BJ (cell line): ENCODE results near the gene FAF1. TPM values are rescaled to one million over a fixed set of nuclear protein-coding genes. Genes with fewer than 3 reads are reported as not detected.
"Not testable (repeated sequence)": the region's sequence is repeated elsewhere in the genome, so short reads cannot be mapped to it uniquely, and the experiment has no call there.

Experiments
- CTCF ChIA-PET: fragments of 350-600 bp; formaldehyde crosslinking; extraction: SDS; loops from one replicate; lab custom pipeline; 2021; ENCODE audit warnings: antibody characterized with exemption, inconsistent platforms; lab: Yijun Ruan, JAX
- POLR2A ChIA-PET: fragments of 300-600 bp; sonication (Branson Sonifier 250); formaldehyde crosslinking; extraction: SDS; loops from one replicate; lab custom pipeline; 2021; ENCODE audit warnings: antibody characterized with exemption; lab: Charles Lee
- DNase-seq: peaks from one replicate; pipeline ENCODE4 v3.0.0-alpha.2; 2011; ENCODE audit warnings: low read depth
- H3K27me3 ChIP-seq: 2 replicates; pipeline ENCODE4 v1.6.0; 2011; ENCODE audit warnings: low read length; ENCODE audit not compliant: control insufficient read depth, insufficient read depth
- H3K36me3 ChIP-seq: 2 replicates; pipeline ENCODE4 v1.5.1; 2011; ENCODE audit warnings: low read length; ENCODE audit not compliant: control insufficient read depth, insufficient read depth
- H3K4me3 ChIP-seq: 2 replicates; pipeline ENCODE4 v1.5.1; 2011; ENCODE audit warnings: low read depth, mild to moderate bottlenecking, control low read depth, low read length
- polyA plus RNA-seq: library from polyadenylated mRNA; depleted of rRNA; stranded (reverse); fragments of >200 nt; gene quantifications from 2 replicates; pipeline ENCODE4 v1.2.3, GENCODE V29; 2011
- TF ChIP-seq, protein P1 (sequence below): IDR thresholded peaks from 2 replicates; pipeline ENCODE4 v1.5.1; 2011; ENCODE audit warnings: low read depth, mild to moderate bottlenecking, control low read depth, inconsistent platforms, low read length, moderate library complexity; ENCODE audit not compliant: insufficient read depth

Gene FAF1
- polyA plus RNA-seq, 1 experiment: 15.5 TPM

DNA sequence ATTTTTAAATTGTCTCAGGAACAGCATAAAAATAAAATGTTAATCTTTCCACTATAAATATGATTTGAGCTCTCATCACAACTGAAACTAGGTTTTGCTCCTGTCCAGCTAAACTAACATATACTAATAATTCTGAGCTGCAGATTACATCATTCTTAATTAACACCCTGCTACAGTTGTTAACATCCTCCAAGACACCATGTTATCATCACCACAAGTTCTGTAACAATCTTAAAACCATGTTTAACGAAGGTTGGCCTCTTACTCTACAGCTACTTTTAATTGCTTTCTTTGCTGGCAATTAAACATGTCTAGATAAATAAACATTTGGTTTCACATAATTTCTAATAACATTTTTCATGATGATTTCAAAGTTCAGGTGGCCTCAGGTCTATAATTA is 240.9 kb downstream of the FAF1 start:
- H3K36me3 ChIP-seq: no peaks in the 10 kb centered on the region; the same call in 1 of the 2 replicates
- ChIA-PET CTCF (interaction anchor here (1.0 to 3.4 kb wide), 2 partner anchors 15 to 16 kb away, joined by 5 to 12 read pairs; no protein-coding TSS in a partner anchor), POLR2A (no interaction called here)
- no peak overlapping the region for H3K4me3 ChIP-seq
- TF ChIP-seq, protein P1, sequence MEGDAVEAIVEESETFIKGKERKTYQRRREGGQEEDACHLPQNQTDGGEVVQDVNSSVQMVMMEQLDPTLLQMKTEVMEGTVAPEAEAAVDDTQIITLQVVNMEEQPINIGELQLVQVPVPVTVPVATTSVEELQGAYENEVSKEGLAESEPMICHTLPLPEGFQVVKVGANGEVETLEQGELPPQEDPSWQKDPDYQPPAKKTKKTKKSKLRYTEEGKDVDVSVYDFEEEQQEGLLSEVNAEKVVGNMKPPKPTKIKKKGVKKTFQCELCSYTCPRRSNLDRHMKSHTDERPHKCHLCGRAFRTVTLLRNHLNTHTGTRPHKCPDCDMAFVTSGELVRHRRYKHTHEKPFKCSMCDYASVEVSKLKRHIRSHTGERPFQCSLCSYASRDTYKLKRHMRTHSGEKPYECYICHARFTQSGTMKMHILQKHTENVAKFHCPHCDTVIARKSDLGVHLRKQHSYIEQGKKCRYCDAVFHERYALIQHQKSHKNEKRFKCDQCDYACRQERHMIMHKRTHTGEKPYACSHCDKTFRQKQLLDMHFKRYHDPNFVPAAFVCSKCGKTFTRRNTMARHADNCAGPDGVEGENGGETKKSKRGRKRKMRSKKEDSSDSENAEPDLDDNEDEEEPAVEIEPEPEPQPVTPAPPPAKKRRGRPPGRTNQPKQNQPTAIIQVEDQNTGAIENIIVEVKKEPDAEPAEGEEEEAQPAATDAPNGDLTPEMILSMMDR: no peak
- no peak for DNase-seq
- H3K27me3 ChIP-seq: no peaks in the 10 kb centered on the region

DNA sequence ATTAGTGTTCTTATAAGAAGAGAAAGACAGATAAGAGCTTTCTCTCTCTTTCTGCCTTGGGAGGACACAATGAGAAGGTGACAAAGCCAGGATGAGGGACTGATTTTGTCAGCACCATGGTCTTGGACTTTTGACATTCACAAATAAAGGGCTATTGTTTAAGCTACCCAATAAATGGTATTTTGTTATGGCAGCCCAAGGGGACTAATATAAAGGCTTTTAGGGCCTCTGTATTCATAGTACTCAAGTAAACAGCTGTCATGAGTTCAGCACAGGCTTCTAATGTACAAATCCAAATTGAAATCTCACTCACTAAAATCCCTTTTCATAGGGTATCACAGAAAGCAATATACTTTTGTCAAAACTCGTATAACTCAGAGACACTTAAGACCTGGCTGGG is 242.7 kb downstream of the FAF1 start:
- ChIA-PET CTCF (no interaction called here), POLR2A (no interaction called here)
- H3K4me3 ChIP-seq: no peak overlapping the region
- no peaks in the 10 kb centered on the region; the same call in 1 of the 2 replicates for H3K36me3 ChIP-seq
- H3K27me3 ChIP-seq: no peaks in the 10 kb centered on the region
- TF ChIP-seq, protein P1: no peak
- DNase-seq: no peak

DNA sequence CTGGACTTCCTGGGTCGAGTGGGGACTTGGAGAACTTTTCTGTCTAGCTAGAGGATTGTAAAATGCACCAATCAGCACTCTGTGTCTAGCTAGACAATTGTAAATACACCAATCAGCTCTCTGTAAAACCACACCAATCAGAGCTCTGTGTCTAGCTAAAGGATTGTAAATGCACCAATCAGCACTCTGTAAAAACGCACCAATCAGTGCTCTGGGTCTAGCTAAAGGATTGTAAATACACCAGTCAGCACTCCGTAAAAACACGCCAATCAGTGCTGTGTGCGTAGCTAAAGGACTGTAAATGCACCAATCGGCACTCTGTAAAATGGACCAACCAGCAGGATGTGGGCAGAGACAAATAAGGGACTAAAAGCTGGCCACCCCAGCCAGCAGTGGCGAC is 243.6 kb downstream of the FAF1 start:
- H3K4me3 ChIP-seq, H3K36me3 ChIP-seq, H3K27me3 ChIP-seq, DNase-seq, POLR2A ChIA-PET: not testable (repeated sequence)
- CTCF ChIA-PET: interaction anchor here (1.3 kb wide), 1 partner anchor 13 kb away, joined by 4 read pairs; no protein-coding TSS in a partner anchor

DNA sequence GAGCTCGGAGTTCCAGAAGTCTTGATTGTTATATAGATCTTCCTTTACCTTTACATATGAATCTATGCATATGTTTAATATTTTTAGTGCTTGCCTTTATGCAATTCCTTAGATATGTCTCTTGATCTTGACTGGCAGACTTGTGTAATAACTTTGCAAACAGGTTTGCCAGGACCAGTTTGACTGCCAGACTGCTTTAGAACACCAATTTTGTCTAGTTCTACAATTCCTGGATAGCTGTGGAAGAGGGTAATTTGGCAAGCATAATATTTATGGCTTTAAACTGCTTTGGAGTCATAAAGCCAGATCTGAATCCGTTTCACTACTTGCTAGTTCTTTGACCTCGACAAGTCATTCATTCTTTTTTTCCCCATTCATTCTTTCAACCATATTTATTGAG is 250.0 kb downstream of the FAF1 start:
- no peak for DNase-seq
- TF ChIP-seq, protein P1: no peak
- POLR2A ChIA-PET: no interaction called here
- CTCF ChIA-PET: interaction anchor here (1.1 kb wide), 1 partner anchor 342 kb away, joined by 4 read pairs; no protein-coding TSS in a partner anchor
- Histone ChIP-seq H3K4me3 (no peak overlapping the region), H3K27me3 (no peaks in the 10 kb centered on the region), H3K36me3 (no peaks in the 10 kb centered on the region)

DNA sequence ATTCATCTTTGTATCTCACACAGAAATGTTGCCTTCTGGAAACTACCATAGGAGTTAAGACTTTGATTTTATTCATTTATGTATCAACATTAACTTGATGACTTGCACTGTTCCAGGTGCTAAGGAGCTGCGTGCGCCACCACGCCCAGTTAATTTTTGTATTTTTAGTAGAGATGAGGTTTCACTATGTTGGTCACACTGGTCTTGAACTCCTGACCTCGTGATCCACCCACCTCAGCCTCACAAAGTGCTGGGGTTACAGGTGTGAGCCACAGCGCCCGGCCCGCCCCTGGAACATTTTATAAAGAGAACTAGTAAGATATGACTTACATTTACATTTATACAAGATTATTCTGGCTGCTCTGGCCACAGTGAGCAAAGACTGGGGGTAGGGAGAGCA is 252.2 kb downstream of the FAF1 start:
- ChIA-PET POLR2A (no interaction called here), CTCF (interaction anchor here (0.6 to 1.2 kb wide), 3 partner anchors 12 to 339 kb away, joined by 3 to 5 read pairs (median 3); no protein-coding TSS in a partner anchor)
- TF ChIP-seq, protein P1: no peak
- no peak for DNase-seq
- Histone ChIP-seq H3K4me3 (no peak overlapping the region), H3K27me3 (no peaks in the 10 kb centered on the region), H3K36me3 (no peaks in the 10 kb centered on the region)

DNA sequence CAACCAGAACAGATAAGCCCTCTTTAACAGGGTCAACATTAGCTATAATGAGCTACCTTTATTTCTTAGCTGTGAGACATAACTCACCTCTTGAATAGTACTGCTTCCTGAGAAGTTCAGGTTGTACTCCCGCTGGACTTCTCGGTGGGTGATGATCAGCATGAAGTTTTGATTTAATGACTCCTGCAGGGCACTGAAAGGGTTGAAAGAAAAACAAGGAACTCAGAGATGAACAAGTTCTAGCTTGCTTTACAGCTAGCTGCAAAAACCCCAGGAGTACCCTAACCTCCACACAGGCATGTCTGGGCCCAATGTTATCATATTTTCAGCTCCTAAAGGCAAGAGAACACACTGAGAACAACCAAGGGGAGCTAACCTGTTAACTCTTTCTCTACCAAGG is 254.4 kb downstream of the FAF1 start:
- POLR2A ChIA-PET: interaction anchor here (0.5 kb wide), 1 partner anchor 111 kb away, joined by 5 read pairs; no protein-coding TSS in a partner anchor
- no peak for DNase-seq
- CTCF ChIA-PET: interaction anchor here (1.0 to 4.4 kb wide), 6 partner anchors 9 to 337 kb away, joined by 3 to 29 read pairs (median 8); no protein-coding TSS in a partner anchor

More for the DNA sequence above, 254.4 kb downstream of the FAF1 start:
- Histone ChIP-seq H3K4me3 (no peak overlapping the region), H3K36me3 (no peaks in the 10 kb centered on the region), H3K27me3 (no peaks in the 10 kb centered on the region)
- TF ChIP-seq, protein P1: no peak
